HepG2 (cell line): ENCODE results near the gene VAC14. TPM values are rescaled to one million over a fixed set of nuclear protein-coding genes. Genes with fewer than 3 reads are reported as not detected.

Experiments
- AGO2 ChIP-seq: fragments of 200-400 bp; formaldehyde crosslinking; optimal IDR thresholded peaks from 2 replicates; pipeline ENCODE3; 2017; ENCODE audit warnings: mild to moderate bottlenecking, low read depth, low read length, moderate library complexity
- FOXK2 ChIP-seq: fragments of 450-650 bp; IDR thresholded peaks from 2 replicates; pipeline ENCODE4 v1.6.1; 2016
- HNRNPK ChIP-seq: fragments of 200-400 bp; formaldehyde crosslinking; IDR thresholded peaks from 2 replicates; pipeline ENCODE4 v1.6.1; 2018; ENCODE audit warnings: low read length, low read depth, moderate library complexity, mild to moderate bottlenecking; ENCODE audit not compliant: poor library complexity, severe bottlenecking
- ZKSCAN8 ChIP-seq: IDR thresholded peaks from 2 replicates; pipeline ENCODE4 v1.6.1; 2016; ENCODE audit warnings: borderline replicate concordance, missing genetic modification reagents, missing compliant biosample characterization
- ZMYM3 ChIP-seq: sonication (generic); formaldehyde crosslinking; IDR thresholded peaks from 2 replicates; pipeline ENCODE4 v1.5.1; 2020; ENCODE audit warnings: mild to moderate bottlenecking, missing genetic modification reagents
- ZNF335 ChIP-seq: sonication (generic); formaldehyde crosslinking; IDR thresholded peaks from 2 replicates; pipeline ENCODE4 v1.4.0; 2020; ENCODE audit warnings: missing genetic modification reagents
- ZNF44 ChIP-seq: sonication (generic); formaldehyde crosslinking; IDR thresholded peaks from 2 replicates; pipeline ENCODE4 v1.5.1; 2020; ENCODE audit warnings: mild to moderate bottlenecking, missing genetic modification reagents
- polyA plus RNA-seq, 8 experiments: library from polyadenylated mRNA; depleted of rRNA in 3 of 8; stranded (reverse) in 7 of 8; unstranded in 1 of 8; fragments of >200 nt; fragmentation: Illumina TruSeq in 4 of 8; extraction: Trizol in 4 of 8; gene quantifications; 2 replicates each; pipeline versions ENCODE4 v1.2.1 to v1.2.3, GENCODE V29; 2011 to 2016; ENCODE audit warnings: low read depth in 4 of 8, missing spikeins in 1 of 8, mixed read lengths in 1 of 8; ENCODE audit not compliant: insufficient read depth in 1 of 8
- total RNA-seq, 5 experiments: library from RNA; depleted of rRNA; stranded (reverse); fragments of >200 nt; fragmentation: Illumina TruSeq; extraction: Trizol; gene quantifications; 2 replicates each; pipeline ENCODE4 v1.2.3, GENCODE V29; 2016; ENCODE audit warnings: low read depth in 1 of 5
- TF ChIP-seq, protein P1 (sequence below): sonication (generic); formaldehyde crosslinking; IDR thresholded peaks from 2 replicates; pipeline ENCODE4; 2020; ENCODE audit warnings: missing genetic modification reagents, mild to moderate bottlenecking, borderline replicate concordance
- TF ChIP-seq, protein P2 (sequence below): sonication (generic); formaldehyde crosslinking; IDR thresholded peaks from 2 replicates; pipeline ENCODE4 v1.5.1; 2020; ENCODE audit warnings: mild to moderate bottlenecking, missing genetic modification reagents
- TF ChIP-seq, protein P3 (sequence below): sonication (generic); formaldehyde crosslinking; IDR thresholded peaks from 2 replicates; pipeline ENCODE4 v1.5.0; 2020; ENCODE audit warnings: missing genetic modification reagents
- TF ChIP-seq, protein P4 (sequence below): sonication (generic); formaldehyde crosslinking; IDR thresholded peaks from 2 replicates; pipeline ENCODE4 v1.5.0; 2020; ENCODE audit warnings: mild to moderate bottlenecking, missing genetic modification reagents
- TF ChIP-seq, protein P5 (sequence below): sonication (generic); formaldehyde crosslinking; IDR thresholded peaks from 2 replicates; pipeline ENCODE4 v1.4.0; 2020; ENCODE audit warnings: missing genetic modification reagents, mild to moderate bottlenecking, borderline replicate concordance

The VAC14 gene
- total and polyA plus RNA-seq, 2 of the 13 experiments (the other 11 are each of a cell fraction or from before 2014, with no cell fraction given) = 23.5 to 24.6 TPM

DNA sequence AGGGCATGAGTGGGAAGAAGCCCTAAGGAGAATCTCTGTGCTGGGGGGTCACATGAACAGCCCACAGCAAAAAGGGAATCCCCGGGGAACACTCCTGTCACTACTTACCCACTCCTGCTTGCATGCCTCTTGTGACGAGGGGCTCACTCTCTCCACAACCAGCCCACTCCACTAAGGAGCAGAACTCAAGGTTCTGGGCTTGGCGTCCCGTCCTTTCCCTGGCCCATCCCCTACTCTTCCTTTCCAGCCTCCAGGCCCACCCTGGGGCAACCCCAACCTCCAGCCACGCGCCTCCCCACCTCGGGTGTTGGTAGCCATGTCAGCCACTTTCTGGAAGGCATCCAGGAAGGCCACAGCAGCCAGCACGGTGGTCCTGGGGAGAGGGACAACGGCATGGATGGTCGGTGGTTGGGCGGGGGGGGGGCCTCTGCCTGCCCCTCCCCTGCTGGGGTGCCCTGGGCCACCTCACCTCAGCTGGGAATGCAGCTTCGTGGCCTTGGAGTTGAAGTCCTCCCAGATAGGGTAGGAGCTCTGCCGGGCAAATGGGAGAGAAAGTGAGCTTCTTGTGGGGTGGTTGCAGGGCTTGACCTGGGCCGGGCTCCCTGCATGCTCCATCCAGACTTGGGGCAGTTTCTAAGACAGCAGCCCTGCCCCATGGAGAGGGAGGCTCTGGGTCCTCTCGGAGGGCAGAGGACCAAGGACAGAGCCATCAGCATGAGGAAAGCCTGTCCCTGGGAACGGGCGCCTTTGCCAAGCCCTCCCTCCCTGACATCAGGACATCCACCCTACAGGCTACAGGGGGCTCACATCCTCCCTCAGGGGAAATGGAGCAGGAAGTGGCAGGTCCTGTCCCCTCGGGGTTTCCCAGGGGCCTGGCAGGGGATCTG is 120.2 kb downstream of the VAC14 start (continued):
- TF ChIP-seq, protein P1, sequence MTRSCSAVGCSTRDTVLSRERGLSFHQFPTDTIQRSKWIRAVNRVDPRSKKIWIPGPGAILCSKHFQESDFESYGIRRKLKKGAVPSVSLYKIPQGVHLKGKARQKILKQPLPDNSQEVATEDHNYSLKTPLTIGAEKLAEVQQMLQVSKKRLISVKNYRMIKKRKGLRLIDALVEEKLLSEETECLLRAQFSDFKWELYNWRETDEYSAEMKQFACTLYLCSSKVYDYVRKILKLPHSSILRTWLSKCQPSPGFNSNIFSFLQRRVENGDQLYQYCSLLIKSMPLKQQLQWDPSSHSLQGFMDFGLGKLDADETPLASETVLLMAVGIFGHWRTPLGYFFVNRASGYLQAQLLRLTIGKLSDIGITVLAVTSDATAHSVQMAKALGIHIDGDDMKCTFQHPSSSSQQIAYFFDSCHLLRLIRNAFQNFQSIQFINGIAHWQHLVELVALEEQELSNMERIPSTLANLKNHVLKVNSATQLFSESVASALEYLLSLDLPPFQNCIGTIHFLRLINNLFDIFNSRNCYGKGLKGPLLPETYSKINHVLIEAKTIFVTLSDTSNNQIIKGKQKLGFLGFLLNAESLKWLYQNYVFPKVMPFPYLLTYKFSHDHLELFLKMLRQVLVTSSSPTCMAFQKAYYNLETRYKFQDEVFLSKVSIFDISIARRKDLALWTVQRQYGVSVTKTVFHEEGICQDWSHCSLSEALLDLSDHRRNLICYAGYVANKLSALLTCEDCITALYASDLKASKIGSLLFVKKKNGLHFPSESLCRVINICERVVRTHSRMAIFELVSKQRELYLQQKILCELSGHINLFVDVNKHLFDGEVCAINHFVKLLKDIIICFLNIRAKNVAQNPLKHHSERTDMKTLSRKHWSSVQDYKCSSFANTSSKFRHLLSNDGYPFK (CRISPR knock-in tag) = peak; percentile 8; the same call in 1 of the 2 replicates
- TF ChIP-seq, protein P2, sequence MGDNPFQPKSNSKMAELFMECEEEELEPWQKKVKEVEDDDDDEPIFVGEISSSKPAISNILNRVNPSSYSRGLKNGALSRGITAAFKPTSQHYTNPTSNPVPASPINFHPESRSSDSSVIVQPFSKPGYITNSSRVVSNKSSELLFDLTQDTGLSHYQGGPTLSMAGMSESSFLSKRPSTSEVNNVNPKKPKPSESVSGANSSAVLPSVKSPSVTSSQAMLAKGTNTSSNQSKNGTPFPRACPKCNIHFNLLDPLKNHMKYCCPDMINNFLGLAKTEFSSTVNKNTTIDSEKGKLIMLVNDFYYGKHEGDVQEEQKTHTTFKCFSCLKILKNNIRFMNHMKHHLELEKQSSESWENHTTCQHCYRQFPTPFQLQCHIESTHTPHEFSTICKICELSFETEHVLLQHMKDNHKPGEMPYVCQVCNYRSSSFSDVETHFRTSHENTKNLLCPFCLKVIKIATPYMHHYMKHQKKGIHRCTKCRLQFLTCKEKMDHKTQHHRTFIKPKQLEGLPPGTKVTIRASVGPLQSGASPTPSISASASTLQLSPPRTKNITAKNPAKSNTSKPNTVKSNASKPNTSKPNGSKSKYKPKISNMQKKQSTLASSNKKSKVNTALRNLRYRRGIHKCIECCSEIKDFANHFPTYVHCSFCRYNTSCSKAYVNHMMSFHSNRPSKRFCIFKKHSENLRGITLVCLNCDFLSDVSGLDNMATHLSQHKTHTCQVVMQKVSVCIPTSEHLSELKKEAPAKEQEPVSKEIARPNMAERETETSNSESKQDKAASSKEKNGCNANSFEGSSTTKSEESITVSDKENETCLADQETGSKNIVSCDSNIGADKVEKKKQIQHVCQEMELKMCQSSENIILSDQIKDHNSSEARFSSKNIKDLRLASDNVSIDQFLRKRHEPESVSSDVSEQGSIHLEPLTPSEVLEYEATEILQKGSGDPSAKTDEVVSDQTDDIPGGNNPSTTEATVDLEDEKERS (CRISPR knock-in tag) = 0 out of 2 replicates have a peak, but pooled peaks have one; percentile 36
- TF ChIP-seq FOXK2 (no peak), ZMYM3 (CRISPR knock-in tag) (peak; percentile 60), AGO2 (peak; percentile 86), HNRNPK (no peak), ZNF335 (no peak), ZNF44 (no peak), ZKSCAN8 (CRISPR knock-in tag) (no peak)
- TF ChIP-seq, protein P3, sequence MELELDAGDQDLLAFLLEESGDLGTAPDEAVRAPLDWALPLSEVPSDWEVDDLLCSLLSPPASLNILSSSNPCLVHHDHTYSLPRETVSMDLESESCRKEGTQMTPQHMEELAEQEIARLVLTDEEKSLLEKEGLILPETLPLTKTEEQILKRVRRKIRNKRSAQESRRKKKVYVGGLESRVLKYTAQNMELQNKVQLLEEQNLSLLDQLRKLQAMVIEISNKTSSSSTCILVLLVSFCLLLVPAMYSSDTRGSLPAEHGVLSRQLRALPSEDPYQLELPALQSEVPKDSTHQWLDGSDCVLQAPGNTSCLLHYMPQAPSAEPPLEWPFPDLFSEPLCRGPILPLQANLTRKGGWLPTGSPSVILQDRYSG (CRISPR knock-in tag) = no peak
- TF ChIP-seq, protein P4, sequence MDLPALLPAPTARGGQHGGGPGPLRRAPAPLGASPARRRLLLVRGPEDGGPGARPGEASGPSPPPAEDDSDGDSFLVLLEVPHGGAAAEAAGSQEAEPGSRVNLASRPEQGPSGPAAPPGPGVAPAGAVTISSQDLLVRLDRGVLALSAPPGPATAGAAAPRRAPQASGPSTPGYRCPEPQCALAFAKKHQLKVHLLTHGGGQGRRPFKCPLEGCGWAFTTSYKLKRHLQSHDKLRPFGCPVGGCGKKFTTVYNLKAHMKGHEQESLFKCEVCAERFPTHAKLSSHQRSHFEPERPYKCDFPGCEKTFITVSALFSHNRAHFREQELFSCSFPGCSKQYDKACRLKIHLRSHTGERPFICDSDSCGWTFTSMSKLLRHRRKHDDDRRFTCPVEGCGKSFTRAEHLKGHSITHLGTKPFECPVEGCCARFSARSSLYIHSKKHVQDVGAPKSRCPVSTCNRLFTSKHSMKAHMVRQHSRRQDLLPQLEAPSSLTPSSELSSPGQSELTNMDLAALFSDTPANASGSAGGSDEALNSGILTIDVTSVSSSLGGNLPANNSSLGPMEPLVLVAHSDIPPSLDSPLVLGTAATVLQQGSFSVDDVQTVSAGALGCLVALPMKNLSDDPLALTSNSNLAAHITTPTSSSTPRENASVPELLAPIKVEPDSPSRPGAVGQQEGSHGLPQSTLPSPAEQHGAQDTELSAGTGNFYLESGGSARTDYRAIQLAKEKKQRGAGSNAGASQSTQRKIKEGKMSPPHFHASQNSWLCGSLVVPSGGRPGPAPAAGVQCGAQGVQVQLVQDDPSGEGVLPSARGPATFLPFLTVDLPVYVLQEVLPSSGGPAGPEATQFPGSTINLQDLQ (CRISPR knock-in tag) = peak; percentile 94
- TF ChIP-seq, protein P5, sequence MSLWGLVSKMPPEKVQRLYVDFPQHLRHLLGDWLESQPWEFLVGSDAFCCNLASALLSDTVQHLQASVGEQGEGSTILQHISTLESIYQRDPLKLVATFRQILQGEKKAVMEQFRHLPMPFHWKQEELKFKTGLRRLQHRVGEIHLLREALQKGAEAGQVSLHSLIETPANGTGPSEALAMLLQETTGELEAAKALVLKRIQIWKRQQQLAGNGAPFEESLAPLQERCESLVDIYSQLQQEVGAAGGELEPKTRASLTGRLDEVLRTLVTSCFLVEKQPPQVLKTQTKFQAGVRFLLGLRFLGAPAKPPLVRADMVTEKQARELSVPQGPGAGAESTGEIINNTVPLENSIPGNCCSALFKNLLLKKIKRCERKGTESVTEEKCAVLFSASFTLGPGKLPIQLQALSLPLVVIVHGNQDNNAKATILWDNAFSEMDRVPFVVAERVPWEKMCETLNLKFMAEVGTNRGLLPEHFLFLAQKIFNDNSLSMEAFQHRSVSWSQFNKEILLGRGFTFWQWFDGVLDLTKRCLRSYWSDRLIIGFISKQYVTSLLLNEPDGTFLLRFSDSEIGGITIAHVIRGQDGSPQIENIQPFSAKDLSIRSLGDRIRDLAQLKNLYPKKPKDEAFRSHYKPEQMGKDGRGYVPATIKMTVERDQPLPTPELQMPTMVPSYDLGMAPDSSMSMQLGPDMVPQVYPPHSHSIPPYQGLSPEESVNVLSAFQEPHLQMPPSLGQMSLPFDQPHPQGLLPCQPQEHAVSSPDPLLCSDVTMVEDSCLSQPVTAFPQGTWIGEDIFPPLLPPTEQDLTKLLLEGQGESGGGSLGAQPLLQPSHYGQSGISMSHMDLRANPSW (CRISPR knock-in tag) = no peak
